ENCODE data around the gene CNN3. TPM values are rescaled to one million over a fixed set of nuclear protein-coding genes. Genes with fewer than 3 reads are reported as not detected.

CNN3 gene
- total and polyA plus RNA-seq, 2 donors (not counting 3 experiments of a cell fraction or from before 2014, with no cell fraction given): 174 to 392 TPM

DNA sequence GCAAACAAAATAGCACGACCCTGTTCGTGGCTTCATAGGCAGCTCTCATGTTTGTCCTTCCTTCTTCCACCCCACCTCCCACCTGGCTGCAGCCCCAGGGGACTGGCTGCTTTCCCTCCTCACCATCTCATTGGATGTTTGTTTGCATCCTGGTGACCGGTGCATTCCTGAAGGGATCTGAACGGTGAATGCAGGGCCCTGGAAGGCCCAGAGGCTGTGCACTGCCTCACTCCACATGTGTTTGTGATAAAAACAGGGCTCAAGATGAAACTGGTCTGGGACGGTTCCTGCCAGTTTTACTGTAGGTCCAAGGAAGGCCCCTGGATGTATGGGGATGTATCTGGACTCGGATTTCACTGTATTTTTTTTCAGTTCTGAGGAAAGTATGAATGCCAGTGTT, 42.8 kb downstream of the CNN3 start:
- intact Hi-C loops (cut with micrococcal nuclease) (no loop called here), dilution Hi-C loops (cut with MboI; ENCODE audit: extremely low pct_ligation_motif_present, low sequenced_read_pairs) (no loop called here)
- no peak overlapping the region for H3K27ac ChIP-seq (ENCODE audit: insufficient read depth, low read depth, low read length)
- no peaks in the 10 kb centered on the region for H3K9me3 ChIP-seq (replicated peaks; ENCODE audit: control insufficient read depth, insufficient read depth, low read length)
- ChIA-PET CTCF (interaction anchor here (6.9 kb wide), 1 partner anchor 157 kb away, joined by 38 read pairs; no protein-coding TSS in a partner anchor), POLR2A (no interaction called here)
- H3K9ac ChIP-seq (replicated peaks; ENCODE audit: extremely low read depth, insufficient read depth, low read length): no peak overlapping the region
- no peak for TF ChIP-seq FOS (IDR thresholded peaks at IDR 0.05; ENCODE audit: borderline replicate concordance, insufficient read depth, low read length)
- no peak for TF ChIP-seq EZH2 (IDR thresholded peaks at IDR 0.05; ENCODE audit: borderline replicate concordance, low read depth, low read length, severe bottlenecking)
- TF ChIP-seq, protein P1, sequence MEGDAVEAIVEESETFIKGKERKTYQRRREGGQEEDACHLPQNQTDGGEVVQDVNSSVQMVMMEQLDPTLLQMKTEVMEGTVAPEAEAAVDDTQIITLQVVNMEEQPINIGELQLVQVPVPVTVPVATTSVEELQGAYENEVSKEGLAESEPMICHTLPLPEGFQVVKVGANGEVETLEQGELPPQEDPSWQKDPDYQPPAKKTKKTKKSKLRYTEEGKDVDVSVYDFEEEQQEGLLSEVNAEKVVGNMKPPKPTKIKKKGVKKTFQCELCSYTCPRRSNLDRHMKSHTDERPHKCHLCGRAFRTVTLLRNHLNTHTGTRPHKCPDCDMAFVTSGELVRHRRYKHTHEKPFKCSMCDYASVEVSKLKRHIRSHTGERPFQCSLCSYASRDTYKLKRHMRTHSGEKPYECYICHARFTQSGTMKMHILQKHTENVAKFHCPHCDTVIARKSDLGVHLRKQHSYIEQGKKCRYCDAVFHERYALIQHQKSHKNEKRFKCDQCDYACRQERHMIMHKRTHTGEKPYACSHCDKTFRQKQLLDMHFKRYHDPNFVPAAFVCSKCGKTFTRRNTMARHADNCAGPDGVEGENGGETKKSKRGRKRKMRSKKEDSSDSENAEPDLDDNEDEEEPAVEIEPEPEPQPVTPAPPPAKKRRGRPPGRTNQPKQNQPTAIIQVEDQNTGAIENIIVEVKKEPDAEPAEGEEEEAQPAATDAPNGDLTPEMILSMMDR (IDR thresholded peaks at IDR 0.05; ENCODE audit: extremely low read depth in 1 of 2, insufficient read depth in 1 of 2, low read depth in 1 of 2, low read length in 2 of 2): no peak
- TF ChIP-seq POLR2A (IDR thresholded peaks at IDR 0.05; ENCODE audit: low read depth, low read length): no peak
- TF ChIP-seq JUN (IDR thresholded peaks at IDR 0.05; ENCODE audit: borderline replicate concordance, insufficient read depth, insufficient read length, low read depth): no peak
- no peak for TF ChIP-seq GATA2 (IDR thresholded peaks at IDR 0.05; ENCODE audit: insufficient read depth, insufficient read length, low read depth, low read length)
- no peak for TF ChIP-seq MYC (IDR thresholded peaks at IDR 0.05; ENCODE audit: low read depth, low read length)
- TF ChIP-seq POLR2AphosphoS5 (IDR thresholded peaks at IDR 0.05; ENCODE audit: insufficient read depth, low read depth, low read length): no peak
- TF ChIP-seq, protein P2, sequence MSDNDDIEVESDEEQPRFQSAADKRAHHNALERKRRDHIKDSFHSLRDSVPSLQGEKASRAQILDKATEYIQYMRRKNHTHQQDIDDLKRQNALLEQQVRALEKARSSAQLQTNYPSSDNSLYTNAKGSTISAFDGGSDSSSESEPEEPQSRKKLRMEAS (IDR thresholded peaks at IDR 0.05; ENCODE audit: insufficient read depth, insufficient read length): no peak
- H2AFZ ChIP-seq (ENCODE audit: low read depth, low read length): peak overlapping the region; percentile 69
- FAIRE-seq: no peak
- no peaks in the 10 kb centered on the region for H4K20me1 ChIP-seq (replicated peaks; ENCODE audit: control insufficient read depth, extremely low read depth, insufficient read depth, low read length)
- no peaks in the 10 kb centered on the region for H3K9me1 ChIP-seq (replicated peaks; ENCODE audit: control insufficient read depth, extremely low read depth, insufficient read depth, low read length)
- H3K4me3 ChIP-seq (replicated peaks in 1 of 3; ENCODE audit: insufficient read depth in 1 of 3, low read depth in 1 of 3, low read length in 3 of 3): no peak overlapping the region
- no peak overlapping the region for H3K4me2 ChIP-seq (ENCODE audit: insufficient read depth, low read length)
- no peaks in the 10 kb centered on the region for H3K27me3 ChIP-seq (ENCODE audit: control insufficient read depth in 2 of 2, insufficient read depth in 2 of 2, low read length in 2 of 2)
- no peaks in the 10 kb centered on the region for H3K36me3 ChIP-seq (ENCODE audit: control insufficient read depth in 2 of 2, extremely low read depth in 1 of 2, insufficient read depth in 2 of 2, low read length in 2 of 2)
- no TSS peak for BruUV-seq (replicated peaks)
- peaks cover 3% of the 10 kb centered on the region for H3K4me1 ChIP-seq (ENCODE audit: control insufficient read depth, extremely low read depth, insufficient read depth, low read length)
- no peaks in the 10 kb centered on the region for H3K79me2 ChIP-seq (ENCODE audit: control insufficient read depth, insufficient read depth, low read length)
- DNase-seq (ENCODE audit: low read depth, low spot score): no peak

Measured in endothelial cell of umbilical vein (primary cell).